ENCODE results near the gene NR2C2AP. TPM values are rescaled to one million over a fixed set of nuclear protein-coding genes. Genes with fewer than 3 reads are reported as not detected.

The NR2C2AP gene
- total and polyA plus RNA-seq, 2 of the 4 experiments (the other 2 are of a cell fraction), result 5.4 to 9.0 TPM

DNA sequence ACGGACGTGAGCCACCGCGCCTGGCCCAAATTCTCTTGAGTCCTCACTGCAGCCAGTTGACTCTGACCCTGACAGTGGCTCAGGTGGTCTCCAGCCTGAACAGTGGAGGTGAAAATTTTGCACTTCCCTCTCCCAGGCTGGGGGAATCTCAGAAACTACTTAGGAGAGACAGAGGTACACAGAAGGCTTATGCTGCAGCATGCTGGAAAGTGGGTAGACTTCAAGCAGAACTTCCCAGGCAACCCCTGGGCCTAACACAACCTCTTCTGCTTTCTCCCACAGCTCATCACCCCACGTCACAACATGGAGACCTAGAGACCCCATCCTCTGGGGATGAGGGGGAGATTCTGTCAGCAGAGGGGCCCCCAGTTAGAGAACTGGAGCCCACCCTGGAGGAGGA, 23.0 kb upstream of the NR2C2AP start:
- ATAC-seq (ENCODE audit: low read depth), result no peak
- no CpG with 5 or more reads among the region's 5 CpGs for WGBS, 2 experiments (ENCODE audit: extremely low coverage in 2 of 2, insufficient read length in 1 of 2)
- H4K8ac ChIP-seq (ENCODE audit: low read depth in 2 of 2, low read length in 2 of 2), result no peak overlapping the region

More for the DNA sequence above, 23.0 kb upstream of the NR2C2AP start:
- Histone ChIP-seq H4K5ac (ENCODE audit: low read depth, low read length) (no peak overlapping the region), H3K4me2 (ENCODE audit: low read depth, low read length) (no peak overlapping the region), H3K4ac (ENCODE audit: low read depth, low read length) (no peak overlapping the region), H3K4me1 (ENCODE audit: control insufficient read depth, insufficient read depth, low read length) (no peaks in the 10 kb centered on the region), H3K4me3 (ENCODE audit: insufficient read depth, low read depth, low read length) (no peak overlapping the region), H2BK120ac (ENCODE audit: low read depth, low read length) (no peak overlapping the region), H3K23ac (ENCODE audit: low read depth, low read length) (no peak overlapping the region), H2AK5ac (ENCODE audit: low read depth, low read length) (no peak overlapping the region), H4K20me1 (ENCODE audit: insufficient read depth, low read length) (no peaks in the 10 kb centered on the region), H3K9me3 (ENCODE audit: control insufficient read depth, insufficient read depth, low read length) (no peaks in the 10 kb centered on the region), H2AK9ac (replicated peaks; ENCODE audit: low read depth, low read length, poor library complexity) (no peak overlapping the region), H3K79me1 (ENCODE audit: low read depth in 1 of 2, low read length in 2 of 2) (no peaks in the 10 kb centered on the region), H3K36me3 (ENCODE audit: control insufficient read depth, insufficient read depth, low read length) (no peaks in the 10 kb centered on the region), H3K14ac (replicated peaks; ENCODE audit: low read depth, low read length) (no peak overlapping the region), H3K27me3 (ENCODE audit: control insufficient read depth, insufficient read depth, low read length) (peaks cover 18% of the 10 kb centered on the region), H2AFZ (replicated peaks; ENCODE audit: low read length, poor library complexity) (no peak overlapping the region), H4K91ac (ENCODE audit: insufficient read depth, low read depth, low read length) (no peak overlapping the region), H3K9me1 (ENCODE audit: insufficient read depth, low read length) (no peaks in the 10 kb centered on the region), H3K27ac (ENCODE audit: insufficient read depth, low read length) (no peak overlapping the region), H2BK5ac (ENCODE audit: low read depth, low read length, poor library complexity, severe bottlenecking) (no peak overlapping the region), H2BK15ac (ENCODE audit: low read depth, low read length) (no peak overlapping the region), H3K9ac (ENCODE audit: low read depth, low read length) (no peak overlapping the region), H2BK20ac (ENCODE audit: low read depth, low read length) (no peak overlapping the region), H3K56ac (ENCODE audit: extremely low read depth, insufficient read depth, low read length) (no peak overlapping the region), H3K18ac (ENCODE audit: low read depth, low read length) (no peak overlapping the region)
- ChIA-PET CTCF (no interaction called here), POLR2A (ENCODE audit: unreplicated experiment) (no interaction called here)
- BruUV-seq (replicated peaks), result no TSS peak
- no peak for DNase-seq
- in situ Hi-C loops (cut with MboI; ENCODE audit: low sequenced_read_pairs), result no loop called here
- intact Hi-C loops (cut with micrococcal nuclease), result no loop called here
- dilution Hi-C loops (cut with HindIII; ENCODE audit: low sequenced_read_pairs, unreplicated experiment), result no loop called here
- TF ChIP-seq, protein P1, sequence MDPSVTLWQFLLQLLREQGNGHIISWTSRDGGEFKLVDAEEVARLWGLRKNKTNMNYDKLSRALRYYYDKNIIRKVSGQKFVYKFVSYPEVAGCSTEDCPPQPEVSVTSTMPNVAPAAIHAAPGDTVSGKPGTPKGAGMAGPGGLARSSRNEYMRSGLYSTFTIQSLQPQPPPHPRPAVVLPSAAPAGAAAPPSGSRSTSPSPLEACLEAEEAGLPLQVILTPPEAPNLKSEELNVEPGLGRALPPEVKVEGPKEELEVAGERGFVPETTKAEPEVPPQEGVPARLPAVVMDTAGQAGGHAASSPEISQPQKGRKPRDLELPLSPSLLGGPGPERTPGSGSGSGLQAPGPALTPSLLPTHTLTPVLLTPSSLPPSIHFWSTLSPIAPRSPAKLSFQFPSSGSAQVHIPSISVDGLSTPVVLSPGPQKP (IDR thresholded peaks at IDR 0.05; ENCODE audit: borderline replicate concordance, low read depth, low read length), result no peak
- TF ChIP-seq CEBPB (IDR thresholded peaks at IDR 0.05; ENCODE audit: low read depth, low read length) (no peak), FOS (IDR thresholded peaks at IDR 0.05; ENCODE audit: low read depth, low read length) (no peak), RAD21 (IDR thresholded peaks at IDR 0.05; ENCODE audit: low read length) (no peak), POLR2A (IDR thresholded peaks at IDR 0.05; ENCODE audit: low read depth, low read length) (no peak), SMC3 (IDR thresholded peaks at IDR 0.05; ENCODE audit: low read depth, low read length) (no peak)
- TF ChIP-seq, protein P2, sequence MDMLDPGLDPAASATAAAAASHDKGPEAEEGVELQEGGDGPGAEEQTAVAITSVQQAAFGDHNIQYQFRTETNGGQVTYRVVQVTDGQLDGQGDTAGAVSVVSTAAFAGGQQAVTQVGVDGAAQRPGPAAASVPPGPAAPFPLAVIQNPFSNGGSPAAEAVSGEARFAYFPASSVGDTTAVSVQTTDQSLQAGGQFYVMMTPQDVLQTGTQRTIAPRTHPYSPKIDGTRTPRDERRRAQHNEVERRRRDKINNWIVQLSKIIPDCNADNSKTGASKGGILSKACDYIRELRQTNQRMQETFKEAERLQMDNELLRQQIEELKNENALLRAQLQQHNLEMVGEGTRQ (IDR thresholded peaks at IDR 0.05; ENCODE audit: low read depth, low read length), result no peak

Data from IMR-90 (cell line).